ENCODE results near the gene COL6A1. TPM values are rescaled to one million over a fixed set of nuclear protein-coding genes. Genes with fewer than 3 reads are reported as not detected.

Gene COL6A1
- total and polyA plus RNA-seq, 2 donors (not counting 3 experiments of a cell fraction or from before 2014, with no cell fraction given): 30.1 to 42.4 TPM

GRCh38 chr21:45937721-45938452 is 43.7 kb upstream of the COL6A1 start:
- ChIA-PET CTCF (no interaction called here), POLR2A (no interaction called here)
- BruUV-seq (replicated peaks): no TSS peak
- FAIRE-seq (no peak), DNase-seq (ENCODE audit: low read depth, low spot score) (no peak)
- Histone ChIP-seq H3K9me1 (replicated peaks; ENCODE audit: control insufficient read depth, extremely low read depth, insufficient read depth, low read length) (no peaks in the 10 kb centered on the region), H3K79me2 (ENCODE audit: control insufficient read depth, insufficient read depth, low read length) (no peaks in the 10 kb centered on the region), H3K9ac (replicated peaks; ENCODE audit: extremely low read depth, insufficient read depth, low read length) (no peak overlapping the region), H3K27ac (ENCODE audit: insufficient read depth, low read depth, low read length) (no peak overlapping the region), H3K4me2 (ENCODE audit: insufficient read depth, low read length) (no peak overlapping the region), H3K9me3 (replicated peaks; ENCODE audit: control insufficient read depth, insufficient read depth, low read length) (no peaks in the 10 kb centered on the region), H3K36me3 (ENCODE audit: control insufficient read depth in 2 of 2, extremely low read depth in 1 of 2, insufficient read depth in 2 of 2, low read length in 2 of 2) (no peaks in the 10 kb centered on the region), H3K4me3 (replicated peaks in 1 of 3; ENCODE audit: insufficient read depth in 1 of 3, low read depth in 1 of 3, low read length in 3 of 3) (no peak overlapping the region), H4K20me1 (replicated peaks; ENCODE audit: control insufficient read depth, extremely low read depth, insufficient read depth, low read length) (no peaks in the 10 kb centered on the region), H3K27me3 (ENCODE audit: control insufficient read depth in 2 of 2, insufficient read depth in 2 of 2, low read length in 2 of 2) (no peaks in the 10 kb centered on the region), H3K4me1 (ENCODE audit: control insufficient read depth, extremely low read depth, insufficient read depth, low read length) (no peaks in the 10 kb centered on the region), H2AFZ (ENCODE audit: low read depth, low read length) (no peak overlapping the region)
- TF ChIP-seq POLR2AphosphoS5 (IDR thresholded peaks at IDR 0.05; ENCODE audit: insufficient read depth, low read depth, low read length) (no peak), EZH2 (IDR thresholded peaks at IDR 0.05; ENCODE audit: borderline replicate concordance, low read depth, low read length, severe bottlenecking) (no peak), GATA2 (IDR thresholded peaks at IDR 0.05; ENCODE audit: insufficient read depth, insufficient read length, low read depth, low read length) (no peak), MYC (IDR thresholded peaks at IDR 0.05; ENCODE audit: low read depth, low read length) (no peak), JUN (IDR thresholded peaks at IDR 0.05; ENCODE audit: borderline replicate concordance, insufficient read depth, insufficient read length, low read depth) (no peak), FOS (IDR thresholded peaks at IDR 0.05; ENCODE audit: borderline replicate concordance, insufficient read depth, low read length) (no peak), MAX (IDR thresholded peaks at IDR 0.05; ENCODE audit: insufficient read depth, insufficient read length) (no peak)
- TF ChIP-seq, protein P1, sequence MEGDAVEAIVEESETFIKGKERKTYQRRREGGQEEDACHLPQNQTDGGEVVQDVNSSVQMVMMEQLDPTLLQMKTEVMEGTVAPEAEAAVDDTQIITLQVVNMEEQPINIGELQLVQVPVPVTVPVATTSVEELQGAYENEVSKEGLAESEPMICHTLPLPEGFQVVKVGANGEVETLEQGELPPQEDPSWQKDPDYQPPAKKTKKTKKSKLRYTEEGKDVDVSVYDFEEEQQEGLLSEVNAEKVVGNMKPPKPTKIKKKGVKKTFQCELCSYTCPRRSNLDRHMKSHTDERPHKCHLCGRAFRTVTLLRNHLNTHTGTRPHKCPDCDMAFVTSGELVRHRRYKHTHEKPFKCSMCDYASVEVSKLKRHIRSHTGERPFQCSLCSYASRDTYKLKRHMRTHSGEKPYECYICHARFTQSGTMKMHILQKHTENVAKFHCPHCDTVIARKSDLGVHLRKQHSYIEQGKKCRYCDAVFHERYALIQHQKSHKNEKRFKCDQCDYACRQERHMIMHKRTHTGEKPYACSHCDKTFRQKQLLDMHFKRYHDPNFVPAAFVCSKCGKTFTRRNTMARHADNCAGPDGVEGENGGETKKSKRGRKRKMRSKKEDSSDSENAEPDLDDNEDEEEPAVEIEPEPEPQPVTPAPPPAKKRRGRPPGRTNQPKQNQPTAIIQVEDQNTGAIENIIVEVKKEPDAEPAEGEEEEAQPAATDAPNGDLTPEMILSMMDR (IDR thresholded peaks at IDR 0.05; ENCODE audit: extremely low read depth in 1 of 2, insufficient read depth in 1 of 2, low read depth in 1 of 2, low read length in 2 of 2): no peak
- intact Hi-C loops (cut with micrococcal nuclease) (no loop called here), dilution Hi-C loops (cut with MboI; ENCODE audit: extremely low pct_ligation_motif_present, low sequenced_read_pairs) (no loop called here)

All from endothelial cell of umbilical vein (primary cell).